HG02623 (cell line): ENCODE measurements around the gene DDX23.
"Not testable (repeated sequence)": the region's sequence is repeated elsewhere in the genome, so short reads cannot be mapped to it uniquely, and the experiment has no call there.

Experiments
- ATAC-seq: cut with Tn5 transposase; IDR thresholded peaks from one replicate; pipeline ENCODE4 v1.9.1; 2021; ENCODE audit warnings: moderate library complexity; ENCODE audit not compliant: unreplicated experiment

Gene DDX23

GRCh38 chr12:48863291-48863690 lies 11.3 kb upstream of the DDX23 start:
- no peak for ATAC-seq

- no peak for ATAC-seq
These were observed 10.8 kb upstream of the DDX23 start for GRCh38 chr12:48862760-48863159.

- no peak for ATAC-seq
These were observed 9.1 kb upstream of the DDX23 start for GRCh38 chr12:48861111-48861510.

GRCh38 chr12:48860236-48860635 lies 8.3 kb upstream of the DDX23 start:
- not testable (repeated sequence) for ATAC-seq

- ATAC-seq: no peak
These were observed 7.6 kb upstream of the DDX23 start for GRCh38 chr12:48859607-48860006.

- no peak for ATAC-seq
These were observed 6.1 kb upstream of the DDX23 start for GRCh38 chr12:48858043-48858442.

- no peak for ATAC-seq
These were observed 5.5 kb upstream of the DDX23 start for GRCh38 chr12:48857278-48857994.

- ATAC-seq: no peak
These were observed 4.4 kb upstream of the DDX23 start for GRCh38 chr12:48856379-48856778.

- ATAC-seq: not testable (repeated sequence)
These were observed 3.0 kb upstream of the DDX23 start for GRCh38 chr12:48854932-48855331.

- no peak for ATAC-seq
These were observed 2.5 kb upstream of the DDX23 start for GRCh38 chr12:48854488-48854887.

GRCh38 chr12:48852734-48853688 lies 1.0 kb upstream of the DDX23 start:
- ATAC-seq: peak; percentile 6

GRCh38 chr12:48842021-48842420 lies 9.9 kb downstream of the DDX23 start:
- not testable (repeated sequence) for ATAC-seq

GRCh38 chr12:48838048-48838447 lies 13.9 kb downstream of the DDX23 start:
- ATAC-seq: no peak

GRCh38 chr12:48832321-48833060 lies 19.5 kb downstream of the DDX23 start:
- ATAC-seq: no peak

- no peak for ATAC-seq
These were observed 20.7 kb downstream of the DDX23 start for GRCh38 chr12:48831257-48831656.

GRCh38 chr12:48828841-48829575 lies 23.0 kb downstream of the DDX23 start:
- ATAC-seq: no peak

- no peak for ATAC-seq
These were observed 23.7 kb downstream of the DDX23 start for GRCh38 chr12:48828293-48828692.

GRCh38 chr12:48827513-48828096 lies 24.4 kb downstream of the DDX23 start:
- ATAC-seq: no peak

GRCh38 chr12:48827026-48827425 lies 24.9 kb downstream of the DDX23 start:
- ATAC-seq: no peak

- ATAC-seq: no peak
These were observed 25.6 kb downstream of the DDX23 start for GRCh38 chr12:48826209-48826855.
